ENCODE data around the gene HLA-G. TPM values are rescaled to one million over a fixed set of nuclear protein-coding genes. Genes with fewer than 3 reads are reported as not detected.

HLA-G gene
- polyA plus RNA-seq, 1 donor (not counting 4 experiments of a cell fraction or from before 2014, with no cell fraction given): 0.84 TPM

DNA sequence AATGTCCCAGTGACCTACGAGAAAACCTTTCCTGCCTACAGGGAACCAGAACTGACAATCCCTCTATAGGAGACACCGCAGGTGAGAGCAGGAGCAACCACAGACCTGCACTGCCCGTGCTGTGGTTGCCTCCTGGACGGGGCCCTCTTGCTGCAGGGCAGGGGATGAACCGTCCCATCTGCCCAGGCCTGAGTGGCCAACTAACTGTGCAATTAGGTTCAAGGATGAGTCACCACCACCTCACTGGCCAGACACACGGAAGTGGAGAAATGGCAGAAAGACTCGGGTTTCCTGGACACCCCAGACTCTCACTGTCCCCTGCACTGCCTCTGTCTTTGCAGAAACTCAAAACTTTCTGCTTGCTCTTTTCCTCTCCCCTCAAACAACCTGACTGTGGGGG lies 13.8 kb upstream of the HLA-G start:
- Histone ChIP-seq H3K4me3 (ENCODE audit: control insufficient read depth in 2 of 3, extremely low read depth in 1 of 3, insufficient read depth in 2 of 3, low read depth in 1 of 3, low read length in 3 of 3) (no peak overlapping the region), H2AFZ (ENCODE audit: control insufficient read depth, low read length) (peak overlapping the region; percentile 51), H3K4me1 (ENCODE audit: control insufficient read depth, extremely low read depth, insufficient read depth, low read length) (peaks cover 4% of the 10 kb centered on the region), H3K27me3 (ENCODE audit: control insufficient read depth, extremely low read depth, insufficient read depth, low read length) (no peaks in the 10 kb centered on the region), H3K27ac (ENCODE audit: control insufficient read depth, insufficient read depth, low read length) (no peak overlapping the region), H3K9me3 (ENCODE audit: control insufficient read depth, low read depth, low read length) (no peaks in the 10 kb centered on the region), H4K20me1 (ENCODE audit: control insufficient read depth, extremely low read depth, insufficient read depth, low read length) (no peaks in the 10 kb centered on the region), H3K4me2 (ENCODE audit: control insufficient read depth, extremely low read depth, insufficient read depth, low read depth, low read length) (no peak overlapping the region), H3K36me3 (ENCODE audit: control insufficient read depth in 2 of 2, extremely low read depth in 1 of 2, insufficient read depth in 2 of 2, low read length in 2 of 2) (no peaks in the 10 kb centered on the region), H3K9me1 (ENCODE audit: control insufficient read depth, extremely low read depth, insufficient read depth, low read length) (no peaks in the 10 kb centered on the region), H3K9ac (ENCODE audit: control insufficient read depth, extremely low read depth, insufficient read depth, low read length) (no peak overlapping the region), H3K79me2 (ENCODE audit: control insufficient read depth, insufficient read depth, low read length) (no peaks in the 10 kb centered on the region)
- DNase-seq (ENCODE audit: low read depth, low spot score): peak; percentile 25
- dilution Hi-C loops (cut with MboI; ENCODE audit: extremely low pct_ligation_motif_present, low sequenced_read_pairs): no loop called here
- no peak for TF ChIP-seq EZH2 (IDR thresholded peaks at IDR 0.05; ENCODE audit: low read length)
- TF ChIP-seq, protein P1, sequence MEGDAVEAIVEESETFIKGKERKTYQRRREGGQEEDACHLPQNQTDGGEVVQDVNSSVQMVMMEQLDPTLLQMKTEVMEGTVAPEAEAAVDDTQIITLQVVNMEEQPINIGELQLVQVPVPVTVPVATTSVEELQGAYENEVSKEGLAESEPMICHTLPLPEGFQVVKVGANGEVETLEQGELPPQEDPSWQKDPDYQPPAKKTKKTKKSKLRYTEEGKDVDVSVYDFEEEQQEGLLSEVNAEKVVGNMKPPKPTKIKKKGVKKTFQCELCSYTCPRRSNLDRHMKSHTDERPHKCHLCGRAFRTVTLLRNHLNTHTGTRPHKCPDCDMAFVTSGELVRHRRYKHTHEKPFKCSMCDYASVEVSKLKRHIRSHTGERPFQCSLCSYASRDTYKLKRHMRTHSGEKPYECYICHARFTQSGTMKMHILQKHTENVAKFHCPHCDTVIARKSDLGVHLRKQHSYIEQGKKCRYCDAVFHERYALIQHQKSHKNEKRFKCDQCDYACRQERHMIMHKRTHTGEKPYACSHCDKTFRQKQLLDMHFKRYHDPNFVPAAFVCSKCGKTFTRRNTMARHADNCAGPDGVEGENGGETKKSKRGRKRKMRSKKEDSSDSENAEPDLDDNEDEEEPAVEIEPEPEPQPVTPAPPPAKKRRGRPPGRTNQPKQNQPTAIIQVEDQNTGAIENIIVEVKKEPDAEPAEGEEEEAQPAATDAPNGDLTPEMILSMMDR (optimal IDR thresholded peaks at IDR 0.05 in 1 of 3, IDR thresholded peaks at IDR 0.05 in 1 of 3, conservative IDR thresholded peaks at IDR 0.05 in 1 of 3; ENCODE audit: extremely low read depth in 1 of 3, insufficient read depth in 2 of 3, low read length in 3 of 3): no peak
- FAIRE-seq: no peak

DNA sequence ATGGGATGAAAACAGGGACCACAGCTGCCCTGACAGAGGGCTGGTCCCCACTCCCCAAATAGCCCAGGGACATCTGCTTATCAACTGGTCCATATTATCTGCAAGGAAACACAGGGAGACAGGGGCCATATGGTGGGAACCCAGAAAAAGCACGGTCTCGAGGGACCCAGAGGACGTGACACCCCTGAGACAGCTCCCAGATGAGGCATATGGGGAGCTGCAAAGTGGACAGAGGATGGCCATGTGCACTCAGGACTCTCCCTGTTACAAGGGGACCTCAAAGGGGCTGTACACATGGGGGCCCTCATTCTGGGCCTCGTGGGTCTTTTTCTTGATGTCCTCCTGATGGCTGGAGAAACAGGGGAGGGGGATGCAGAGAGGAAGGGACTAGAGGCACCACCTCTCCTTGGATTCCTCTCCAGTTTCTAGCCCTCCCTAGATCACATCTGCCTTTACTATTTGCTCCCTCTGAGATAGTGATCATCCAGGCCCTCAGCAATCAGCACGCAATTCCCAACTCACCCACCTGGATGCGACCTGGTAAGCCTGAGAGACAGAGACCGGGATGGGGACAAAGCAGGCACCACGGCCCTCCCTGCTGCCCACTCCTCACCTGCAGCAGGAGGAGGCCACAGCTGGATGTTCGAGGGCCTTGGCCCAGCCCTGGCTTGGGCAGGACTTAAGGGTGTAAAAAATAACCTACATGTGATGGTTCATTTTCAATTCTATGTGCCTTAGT lies 13.1 kb upstream of the HLA-G start:
- Histone ChIP-seq H3K9me1 (ENCODE audit: control insufficient read depth, extremely low read depth, insufficient read depth, low read length) (no peaks in the 10 kb centered on the region), H4K20me1 (ENCODE audit: control insufficient read depth, extremely low read depth, insufficient read depth, low read length) (no peaks in the 10 kb centered on the region), H3K9ac (ENCODE audit: control insufficient read depth, extremely low read depth, insufficient read depth, low read length) (no peak overlapping the region), H3K27me3 (ENCODE audit: control insufficient read depth, extremely low read depth, insufficient read depth, low read length) (no peaks in the 10 kb centered on the region), H2AFZ (ENCODE audit: control insufficient read depth, low read length) (no peak overlapping the region), H3K4me3 (ENCODE audit: control insufficient read depth in 2 of 3, extremely low read depth in 1 of 3, insufficient read depth in 2 of 3, low read depth in 1 of 3, low read length in 3 of 3) (no peak overlapping the region), H3K27ac (ENCODE audit: control insufficient read depth, insufficient read depth, low read length) (no peak overlapping the region), H3K9me3 (ENCODE audit: control insufficient read depth, low read depth, low read length) (no peaks in the 10 kb centered on the region), H3K4me2 (ENCODE audit: control insufficient read depth, extremely low read depth, insufficient read depth, low read depth, low read length) (no peak overlapping the region), H3K4me1 (ENCODE audit: control insufficient read depth, extremely low read depth, insufficient read depth, low read length) (peaks cover 4% of the 10 kb centered on the region), H3K36me3 (ENCODE audit: control insufficient read depth in 2 of 2, extremely low read depth in 1 of 2, insufficient read depth in 2 of 2, low read length in 2 of 2) (no peaks in the 10 kb centered on the region), H3K79me2 (ENCODE audit: control insufficient read depth, insufficient read depth, low read length) (no peaks in the 10 kb centered on the region)
- FAIRE-seq: no peak
- dilution Hi-C loops (cut with MboI; ENCODE audit: extremely low pct_ligation_motif_present, low sequenced_read_pairs): no loop called here
- DNase-seq (ENCODE audit: low read depth, low spot score): no peak
- no peak for TF ChIP-seq EZH2 (IDR thresholded peaks at IDR 0.05; ENCODE audit: low read length)
- TF ChIP-seq, protein P1 (optimal IDR thresholded peaks at IDR 0.05 in 1 of 3, IDR thresholded peaks at IDR 0.05 in 1 of 3, conservative IDR thresholded peaks at IDR 0.05 in 1 of 3; ENCODE audit: extremely low read depth in 1 of 3, insufficient read depth in 2 of 3, low read length in 3 of 3): no peak
